Cerebellar nuclear complex (tissue), 1 donor: ENCODE results near the gene CDHR4.
A peak's percentile ranks its signal among the peaks of the same experiment; 100 is the strongest.
"Not testable (repeated sequence)": the region's sequence is repeated elsewhere in the genome, so short reads cannot be mapped to it uniquely, and the experiment has no call there.

Experiments used
- DNase-seq, 2 experiments: peaks; one replicate each; lab custom pipeline; 2025; lab: John Stamatoyannopoulos, UW

CDHR4 gene

DNA sequence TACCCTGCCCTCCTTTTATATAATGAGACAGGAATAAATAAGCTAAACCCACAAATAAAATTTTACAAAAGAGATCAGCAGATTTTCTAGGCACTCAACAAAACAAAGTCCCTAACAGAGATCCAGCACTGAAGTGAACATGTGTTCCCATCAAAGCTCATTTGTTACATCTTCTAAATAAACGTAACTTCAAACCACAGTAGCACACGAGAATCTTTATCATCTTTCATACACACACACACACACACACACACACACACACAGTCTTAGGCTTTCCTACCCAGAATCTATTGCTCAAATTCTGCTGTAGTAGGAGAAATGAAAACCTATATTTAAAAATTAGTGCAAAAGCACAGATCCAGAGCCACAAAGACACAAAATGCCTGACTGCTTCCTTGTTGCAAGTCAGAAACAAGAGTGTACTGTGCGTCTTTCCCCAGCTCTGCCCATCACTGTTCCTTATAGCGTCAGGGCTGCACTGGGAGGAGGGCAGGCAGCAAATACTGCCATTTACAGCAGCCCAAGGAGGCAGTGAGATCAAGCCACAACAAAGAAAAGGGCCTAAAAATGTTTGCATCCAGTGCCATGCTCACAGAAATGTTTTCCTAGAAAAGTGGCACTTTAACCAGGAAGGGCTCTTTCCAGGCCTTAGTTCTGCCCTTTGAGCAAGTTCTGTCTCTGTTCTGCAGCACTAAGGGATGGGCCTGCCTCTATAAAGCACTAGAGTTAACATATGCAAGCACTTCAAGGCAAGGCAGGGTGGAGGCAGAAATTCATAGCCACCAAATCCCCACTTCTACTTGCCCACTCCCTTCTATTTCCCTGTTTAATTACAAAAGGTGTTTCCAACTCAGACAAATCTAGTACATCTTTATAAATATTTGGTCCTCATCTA, 19.3 kb downstream of the CDHR4 start:
- DNase-seq: no peak

DNA sequence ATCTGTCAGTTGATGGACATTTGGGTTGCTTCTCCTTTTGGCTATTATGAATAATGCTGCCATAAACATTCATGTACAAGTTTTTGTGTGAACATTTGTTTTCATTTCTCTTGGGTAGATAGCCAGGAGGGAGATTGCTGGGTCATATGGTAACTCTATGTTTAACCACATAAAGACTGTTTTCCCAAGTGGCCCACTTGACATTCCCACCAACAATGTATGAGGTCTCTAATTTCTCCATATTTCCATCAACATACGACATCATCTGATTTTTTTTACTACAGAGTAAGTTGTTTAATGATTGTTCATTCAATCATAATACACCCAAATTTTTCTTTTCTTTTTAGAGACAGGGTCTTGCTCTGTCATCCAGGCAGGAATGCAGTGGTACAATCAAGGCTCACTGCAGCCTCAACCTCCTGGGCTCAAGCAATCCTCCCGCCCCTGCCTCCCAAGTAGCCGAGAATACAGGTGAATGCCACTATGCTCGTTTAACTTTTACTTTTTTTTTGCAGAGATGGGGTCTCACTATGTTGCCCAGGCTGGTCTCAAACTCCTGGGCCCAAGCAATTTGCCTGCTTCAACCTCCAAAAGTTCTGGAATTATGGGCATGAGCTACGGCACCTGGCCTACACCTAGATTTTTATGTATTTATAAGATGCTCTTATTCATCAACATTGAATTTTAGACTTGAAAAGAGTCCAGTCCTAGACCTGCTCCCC, 20.2 kb downstream of the CDHR4 start:
- no peak for DNase-seq

- not testable (repeated sequence) for DNase-seq
Measured at GRCh38 chr3:49776101-49776500, 23.6 kb downstream of the CDHR4 start.

- peak in 1 of 2 experiments; percentile 5 for DNase-seq
Measured at GRCh38 chr3:49775538-49775937, 24.1 kb downstream of the CDHR4 start.

DNA sequence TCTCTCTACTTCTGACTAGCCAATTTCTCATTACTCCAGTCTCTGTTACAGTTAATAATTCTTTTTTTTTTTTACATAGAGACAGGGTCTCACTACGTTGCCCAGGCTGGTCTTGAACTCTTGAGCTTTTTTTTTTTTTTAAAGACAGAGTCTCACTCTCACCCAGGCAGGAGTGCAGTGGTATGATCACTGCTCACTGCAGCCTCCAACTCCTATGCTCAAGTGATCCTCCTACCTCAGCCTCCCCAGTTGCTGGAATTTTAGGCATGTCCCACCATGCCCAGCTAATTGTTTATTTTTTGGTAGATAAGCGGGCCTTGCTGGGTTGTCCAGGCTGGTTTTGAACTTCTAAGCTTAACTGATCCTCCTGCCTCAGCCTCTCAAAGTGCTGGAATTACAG, 27.0 kb downstream of the CDHR4 start:
- DNase-seq: no peak

GRCh38 chr3:49771340-49771938, 28.2 kb downstream of the CDHR4 start:
- DNase-seq: no peak

DNA sequence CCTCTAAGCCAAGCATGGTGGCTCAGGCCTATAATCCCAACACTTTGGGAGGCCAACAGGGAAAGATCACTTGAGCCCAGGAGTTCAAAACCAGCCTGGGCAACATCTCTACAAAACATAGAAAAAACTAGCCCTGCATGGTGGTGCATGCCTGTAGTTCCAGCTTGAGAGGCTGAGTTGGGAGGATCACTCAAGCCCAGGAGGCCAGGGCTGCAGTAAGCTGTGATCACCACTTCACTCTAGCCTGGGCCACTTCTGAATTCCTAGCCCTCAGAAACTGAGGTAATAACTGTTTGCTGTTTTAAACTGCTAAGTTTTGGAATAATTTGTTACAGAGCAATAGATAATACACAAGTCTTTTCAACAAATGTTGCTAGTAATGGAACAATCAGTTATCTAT, 29.7 kb downstream of the CDHR4 start:
- no peak for DNase-seq

DNA sequence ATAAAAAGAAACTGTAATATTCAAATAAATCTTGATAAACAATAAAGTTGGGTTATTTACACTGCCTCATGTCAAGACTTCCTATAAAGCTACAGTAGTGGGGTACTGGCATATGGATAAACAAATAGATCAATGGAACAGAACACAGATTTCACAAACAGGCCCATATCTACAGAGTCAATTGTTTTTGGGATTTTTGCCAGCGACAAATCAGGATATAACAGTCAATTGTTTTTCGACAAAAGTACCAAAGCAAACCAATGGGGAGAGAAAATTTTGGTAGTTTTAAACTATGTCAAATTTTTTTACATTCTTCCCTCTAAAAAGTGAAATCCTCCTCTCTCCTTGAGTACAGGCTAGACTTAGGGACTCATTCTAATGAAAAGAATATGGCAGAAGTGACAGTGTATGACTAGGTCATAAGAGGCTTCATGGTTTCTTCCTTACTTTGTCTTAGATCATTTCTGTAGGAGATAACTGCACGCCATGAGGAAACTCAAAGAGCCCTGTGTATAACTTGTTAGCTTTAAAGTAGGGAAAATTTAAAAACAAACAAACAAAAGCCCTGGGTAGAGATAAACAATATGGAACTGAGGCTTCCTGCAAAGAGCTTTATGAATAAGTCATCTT, 30.3 kb downstream of the CDHR4 start:
- DNase-seq: no peak

DNA sequence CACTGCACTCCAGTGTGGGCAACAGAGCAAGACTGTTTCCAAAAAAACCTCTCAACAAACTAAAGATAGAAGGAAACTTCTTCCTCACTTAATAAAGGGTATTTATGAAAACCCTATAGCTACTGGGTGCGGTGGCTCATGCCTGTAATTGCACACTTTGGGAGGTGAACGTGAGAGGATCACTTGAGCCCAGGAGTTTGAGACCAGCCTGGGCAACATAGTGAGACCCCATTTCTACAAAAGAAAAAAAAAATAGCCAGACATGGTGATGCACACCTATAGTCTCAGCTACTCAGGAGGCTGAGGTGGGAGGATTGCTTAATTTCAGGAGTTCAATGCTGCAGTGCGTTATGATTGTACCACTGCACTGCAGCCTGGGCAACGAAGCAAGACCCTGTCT, 35.7 kb downstream of the CDHR4 start:
- no peak for DNase-seq

DNA sequence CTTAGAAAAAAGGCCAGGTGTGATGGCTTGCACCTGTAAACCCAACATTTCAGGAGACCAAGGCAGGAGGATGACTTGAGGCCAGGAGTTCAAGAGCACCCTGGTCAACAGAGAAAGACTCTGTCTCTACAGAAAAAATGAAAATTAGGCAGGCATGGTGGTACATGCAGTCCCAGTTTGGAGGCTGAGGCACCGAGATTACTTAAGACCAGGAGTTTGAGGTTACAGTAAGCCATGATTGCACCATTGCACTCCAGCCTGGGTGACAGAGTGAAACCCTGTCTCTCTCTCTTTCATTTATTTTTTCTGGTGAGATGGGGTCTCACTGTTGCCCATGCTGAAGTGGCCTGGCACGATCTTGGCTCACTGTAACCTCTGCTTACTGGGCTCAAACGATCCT, 38.0 kb downstream of the CDHR4 start:
- DNase-seq: no peak

GRCh38 chr3:49759226-49759625, 40.4 kb downstream of the CDHR4 start:
- DNase-seq: no peak

GRCh38 chr3:49757197-49757596, 42.5 kb downstream of the CDHR4 start:
- DNase-seq: no peak

- DNase-seq: no peak
Measured at GRCh38 chr3:49756036-49756435, 43.6 kb downstream of the CDHR4 start.

DNA sequence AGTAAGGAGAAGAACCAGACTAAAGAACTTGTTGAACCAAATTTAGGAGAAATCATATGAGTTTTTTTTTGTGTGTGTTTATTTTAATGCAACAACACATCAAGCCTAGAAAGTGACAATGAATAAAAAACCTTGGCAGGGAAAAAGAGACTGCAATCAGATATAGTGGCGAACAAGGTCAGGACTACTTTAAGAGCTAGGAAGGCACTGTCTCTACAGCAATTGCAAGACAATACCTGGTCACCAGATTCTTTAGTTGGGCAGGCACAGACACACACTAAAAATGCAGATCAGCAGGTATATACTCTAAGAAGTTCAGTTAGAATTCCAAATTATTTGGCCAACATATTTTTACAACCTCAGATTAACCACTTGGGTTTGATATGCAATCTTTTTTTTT, 45.1 kb downstream of the CDHR4 start:
- DNase-seq: no peak

GRCh38 chr3:49751501-49751900, 48.2 kb downstream of the CDHR4 start:
- no peak for DNase-seq

- no peak for DNase-seq
Measured at GRCh38 chr3:49750056-49750455, 49.6 kb downstream of the CDHR4 start.

- DNase-seq: not testable (repeated sequence)
Measured at GRCh38 chr3:49748874-49749273, 50.8 kb downstream of the CDHR4 start.

GRCh38 chr3:49747792-49748480, 51.7 kb downstream of the CDHR4 start:
- DNase-seq: no peak

DNA sequence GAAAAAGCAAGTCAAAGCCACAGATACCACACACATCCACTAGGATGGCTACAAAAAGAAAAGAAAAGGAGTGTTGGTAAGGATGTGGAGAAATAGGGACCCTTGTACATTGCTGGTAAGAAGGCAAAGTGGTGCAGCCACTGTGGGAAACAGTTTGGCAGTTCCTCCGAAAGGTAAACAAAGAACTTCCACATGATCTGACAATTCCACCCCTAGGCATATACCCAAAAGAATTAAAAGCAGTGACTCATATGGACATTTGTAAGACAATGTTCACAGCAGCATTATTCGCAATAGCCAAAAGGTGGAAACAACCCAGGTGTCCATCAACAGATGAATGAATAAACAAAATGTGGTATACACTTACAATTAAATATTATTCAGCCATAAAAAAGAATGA, 53.7 kb downstream of the CDHR4 start:
- DNase-seq: no peak
